Caco-2 (cell line): ENCODE data around the gene KPNA4. TPM values are rescaled to one million over a fixed set of nuclear protein-coding genes. Genes with fewer than 3 reads are reported as not detected.

Source experiments
- BruUV-seq: library from RNA; stranded (reverse); fragments of 400-500 nt; replicated peaks from 2 replicates; lab custom pipeline; 2021; lab: Mats Ljungman, UMichigan
- CTCF ChIA-PET: fragments of 300-600 bp; sonication (Branson Sonifier 250); formaldehyde crosslinking; loops from one replicate; lab custom pipeline; 2022; ENCODE audit warnings: antibody characterized with exemption; lab: Charles Lee
- POLR2A ChIA-PET: fragments of 300-600 bp; sonication (Branson Sonifier 250); formaldehyde crosslinking; loops from one replicate; lab custom pipeline; 2022; ENCODE audit warnings: antibody characterized with exemption; lab: Charles Lee
- DNase-seq, 2 experiments: peaks; one replicate each; pipeline versions ENCODE4 v3.0.0 to v3.0.0-alpha.2; 2020 to 2022
- H3K27me3 ChIP-seq: replicated peaks from 2 replicates; pipeline ENCODE4 v1.6.0; 2011; ENCODE audit warnings: low read length; ENCODE audit not compliant: control insufficient read depth, insufficient read depth
- H3K36me3 ChIP-seq: 2 replicates; pipeline ENCODE4 v1.5.1; 2011; ENCODE audit warnings: low read length; ENCODE audit not compliant: control insufficient read depth, insufficient read depth
- H3K4me1 ChIP-seq: fragments of 250-450 bp; sonication (Bioruptor Pico); 2 replicates; pipeline ENCODE4 v1.5.1; 2020; ENCODE audit warnings: mild to moderate bottlenecking
- H3K4me3 ChIP-seq: 2 replicates; pipeline ENCODE4 v1.5.1; 2011; ENCODE audit warnings: low read depth, mild to moderate bottlenecking, control low read depth, low read length
- H3K9me3 ChIP-seq: fragments of 250-450 bp; sonication (Bioruptor Pico); 2 replicates; pipeline ENCODE4 v1.5.1; 2020; ENCODE audit warnings: mild to moderate bottlenecking, moderate library complexity
- H3K27ac Mint-ChIP-seq: one replicate; pipeline ENCODE4 v1.8.0; 2022; ENCODE audit warnings: mixed read lengths; ENCODE audit not compliant: unreplicated experiment
- H3K27me3 Mint-ChIP-seq: one replicate; pipeline ENCODE4 v1.8.0; 2022; ENCODE audit warnings: mixed read lengths; ENCODE audit not compliant: insufficient read depth, unreplicated experiment
- H3K36me3 Mint-ChIP-seq: one replicate; pipeline ENCODE4 v1.8.0; 2022; ENCODE audit warnings: mild to moderate bottlenecking, mixed read lengths; ENCODE audit not compliant: insufficient read depth, unreplicated experiment
- H3K4me1 Mint-ChIP-seq: one replicate; pipeline ENCODE4 v1.8.0; 2022; ENCODE audit warnings: low read depth, mixed read lengths; ENCODE audit not compliant: unreplicated experiment
- H3K4me3 Mint-ChIP-seq: one replicate; pipeline ENCODE4 v1.8.0; 2022; ENCODE audit warnings: mild to moderate bottlenecking, moderate library complexity, mixed read lengths; ENCODE audit not compliant: unreplicated experiment
- H3K9me3 Mint-ChIP-seq: one replicate; pipeline ENCODE4 v1.8.0; 2022; ENCODE audit warnings: mixed read lengths; ENCODE audit not compliant: unreplicated experiment
- intact Hi-C: fragments of 100-400 bp; cut with micrococcal nuclease; formaldehyde crosslinking; loops from one replicate; pipeline ENCODE4 v1.10.0; 2022; ENCODE audit not compliant: unreplicated experiment
- total RNA-seq: library from RNA; stranded (reverse); gene quantifications from 2 replicates; pipeline ENCODE4 v1.2.3, GENCODE V29; 2022
- TF ChIP-seq, protein P1 (sequence below), 2 experiments: fragments of 200-600 bp in 1 of 2; IDR thresholded peaks; 1 replicate in 1 of 2; 2 replicates in 1 of 2; pipeline versions ENCODE4 v1.5.1 to v1.8.0; 2011 to 2022; ENCODE audit warnings: antibody characterized with exemption in 1 of 2, control low read depth in 1 of 2, inconsistent platforms in 1 of 2, low read depth in 1 of 2, low read length in 1 of 2, mild to moderate bottlenecking in 1 of 2, moderate library complexity in 1 of 2; ENCODE audit not compliant: insufficient read depth in 1 of 2, severe bottlenecking in 1 of 2, unreplicated experiment in 1 of 2

KPNA4 gene
- total RNA-seq, 1 experiment from 2014 or later: 60.5 TPM

DNA sequence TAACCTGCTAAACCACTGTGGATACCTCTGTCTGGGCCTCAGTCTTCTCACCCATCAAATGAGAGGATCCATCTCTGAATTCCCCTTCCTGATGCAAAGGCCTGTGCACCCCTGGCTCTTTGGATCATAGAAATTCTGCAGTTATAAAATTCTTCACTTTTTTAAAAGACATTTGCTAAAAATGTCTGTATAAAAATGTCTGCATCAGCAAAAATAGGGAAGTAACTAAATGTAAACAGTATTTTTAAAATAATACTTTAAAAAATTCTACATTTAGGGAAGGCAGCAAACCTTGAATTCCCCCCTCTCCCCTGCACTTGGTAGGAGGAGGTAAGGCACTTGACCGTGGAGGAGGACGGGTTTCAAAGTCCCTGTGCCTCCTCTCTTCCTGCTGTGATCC, 90.2 kb downstream of the KPNA4 start:
- H3K27me3 Mint-ChIP-seq: peaks cover 3% of the 10 kb centered on the region
- TF ChIP-seq, protein P1, sequence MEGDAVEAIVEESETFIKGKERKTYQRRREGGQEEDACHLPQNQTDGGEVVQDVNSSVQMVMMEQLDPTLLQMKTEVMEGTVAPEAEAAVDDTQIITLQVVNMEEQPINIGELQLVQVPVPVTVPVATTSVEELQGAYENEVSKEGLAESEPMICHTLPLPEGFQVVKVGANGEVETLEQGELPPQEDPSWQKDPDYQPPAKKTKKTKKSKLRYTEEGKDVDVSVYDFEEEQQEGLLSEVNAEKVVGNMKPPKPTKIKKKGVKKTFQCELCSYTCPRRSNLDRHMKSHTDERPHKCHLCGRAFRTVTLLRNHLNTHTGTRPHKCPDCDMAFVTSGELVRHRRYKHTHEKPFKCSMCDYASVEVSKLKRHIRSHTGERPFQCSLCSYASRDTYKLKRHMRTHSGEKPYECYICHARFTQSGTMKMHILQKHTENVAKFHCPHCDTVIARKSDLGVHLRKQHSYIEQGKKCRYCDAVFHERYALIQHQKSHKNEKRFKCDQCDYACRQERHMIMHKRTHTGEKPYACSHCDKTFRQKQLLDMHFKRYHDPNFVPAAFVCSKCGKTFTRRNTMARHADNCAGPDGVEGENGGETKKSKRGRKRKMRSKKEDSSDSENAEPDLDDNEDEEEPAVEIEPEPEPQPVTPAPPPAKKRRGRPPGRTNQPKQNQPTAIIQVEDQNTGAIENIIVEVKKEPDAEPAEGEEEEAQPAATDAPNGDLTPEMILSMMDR (IDR thresholded peaks at IDR 0.05; ENCODE audit: insufficient read depth in 1 of 2, low read depth in 1 of 2, low read length in 1 of 2, severe bottlenecking in 1 of 2, unreplicated experiment in 1 of 2): no peak
- H3K9me3 ChIP-seq: peaks cover 10% of the 10 kb centered on the region
- CTCF ChIA-PET: no interaction called here
- no peaks in the 10 kb centered on the region for H3K4me1 ChIP-seq
- no peaks in the 10 kb centered on the region for H3K4me1 Mint-ChIP-seq
- H3K9me3 Mint-ChIP-seq: peaks cover under 1% of the 10 kb centered on the region
- BruUV-seq: no TSS peak
- H3K27ac Mint-ChIP-seq: no peak overlapping the region
- intact Hi-C loops: no loop called here
- H3K36me3 ChIP-seq: no peaks in the 10 kb centered on the region
- no peak for DNase-seq
- no peaks in the 10 kb centered on the region for H3K27me3 ChIP-seq
- H3K36me3 Mint-ChIP-seq: no peaks in the 10 kb centered on the region
- no peak overlapping the region for H3K4me3 ChIP-seq
- POLR2A ChIA-PET: no interaction called here
- H3K4me3 Mint-ChIP-seq: no peak overlapping the region

DNA sequence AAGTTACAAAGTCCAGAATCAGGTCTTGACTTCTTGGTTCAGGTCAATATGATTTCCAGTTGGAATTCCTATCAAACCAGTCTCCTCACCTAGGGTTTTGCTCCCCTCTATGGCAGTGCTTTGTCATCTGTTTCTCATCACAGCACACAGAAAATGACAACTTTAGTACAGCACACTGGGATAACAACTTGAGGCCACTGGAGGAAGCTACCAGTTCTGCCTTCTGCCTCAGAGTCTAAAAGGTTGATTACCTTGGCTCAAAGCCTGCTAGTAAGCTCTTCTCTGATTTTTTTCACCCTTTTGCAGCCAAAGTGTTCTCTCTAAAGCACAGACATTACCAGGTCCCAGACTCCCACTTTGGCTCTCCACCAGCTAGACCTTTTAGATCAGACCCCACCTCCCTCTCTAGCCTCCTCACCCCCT, 90.9 kb downstream of the KPNA4 start:
- intact Hi-C loops: no loop called here
- H3K4me3 Mint-ChIP-seq: no peak overlapping the region
- H3K27me3 Mint-ChIP-seq: peaks cover 3% of the 10 kb centered on the region
- ChIA-PET POLR2A (no interaction called here), CTCF (no interaction called here)
- Histone ChIP-seq H3K4me1 (no peaks in the 10 kb centered on the region), H3K36me3 (no peaks in the 10 kb centered on the region), H3K9me3 (peaks cover 13% of the 10 kb centered on the region), H3K27me3 (no peaks in the 10 kb centered on the region), H3K4me3 (no peak overlapping the region)
- DNase-seq: no peak
- H3K36me3 Mint-ChIP-seq: no peaks in the 10 kb centered on the region
- H3K4me1 Mint-ChIP-seq: no peaks in the 10 kb centered on the region
- no TSS peak for BruUV-seq
- no peak overlapping the region for H3K27ac Mint-ChIP-seq
- TF ChIP-seq, protein P1 (IDR thresholded peaks at IDR 0.05; ENCODE audit: insufficient read depth in 1 of 2, low read depth in 1 of 2, low read length in 1 of 2, severe bottlenecking in 1 of 2, unreplicated experiment in 1 of 2): no peak
- peaks cover 8% of the 10 kb centered on the region for H3K9me3 Mint-ChIP-seq

DNA sequence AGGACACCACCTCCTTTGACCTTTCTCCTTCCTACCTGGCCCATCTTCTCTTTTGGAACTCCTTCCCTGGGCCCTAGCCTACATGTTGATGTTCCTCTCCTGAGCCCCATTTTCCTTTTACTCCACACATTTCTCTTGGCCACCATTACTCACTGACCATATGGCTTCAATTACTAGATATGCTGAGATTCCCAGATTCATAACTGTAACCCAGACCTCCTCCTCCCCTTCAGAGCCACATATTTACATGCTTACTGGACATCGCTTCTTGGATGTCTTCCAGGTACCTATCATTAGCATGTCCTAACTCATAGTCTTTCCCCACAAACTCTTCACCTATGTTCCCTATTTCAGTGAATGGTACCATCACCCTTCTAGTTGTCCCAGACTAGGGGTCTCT, 91.4 kb downstream of the KPNA4 start:
- H3K36me3 ChIP-seq: no peaks in the 10 kb centered on the region
- no peaks in the 10 kb centered on the region for H3K4me1 ChIP-seq
- no peak overlapping the region for H3K4me3 ChIP-seq
- H3K27me3 ChIP-seq: no peaks in the 10 kb centered on the region
- no peak for DNase-seq
- TF ChIP-seq, protein P1 (IDR thresholded peaks at IDR 0.05; ENCODE audit: insufficient read depth in 1 of 2, low read depth in 1 of 2, low read length in 1 of 2, severe bottlenecking in 1 of 2, unreplicated experiment in 1 of 2): no peak
- H3K4me3 Mint-ChIP-seq: no peak overlapping the region
- no peaks in the 10 kb centered on the region for H3K4me1 Mint-ChIP-seq
- POLR2A ChIA-PET: no interaction called here
- peaks cover 3% of the 10 kb centered on the region for H3K27me3 Mint-ChIP-seq
- intact Hi-C loops: no loop called here
- H3K9me3 ChIP-seq: peaks cover 13% of the 10 kb centered on the region
- H3K9me3 Mint-ChIP-seq: peaks cover 13% of the 10 kb centered on the region
- CTCF ChIA-PET: no interaction called here
- no TSS peak for BruUV-seq
- no peaks in the 10 kb centered on the region for H3K36me3 Mint-ChIP-seq
- H3K27ac Mint-ChIP-seq: no peak overlapping the region
